ENCODE measurements around the gene APOC3.

Gene APOC3

DNA sequence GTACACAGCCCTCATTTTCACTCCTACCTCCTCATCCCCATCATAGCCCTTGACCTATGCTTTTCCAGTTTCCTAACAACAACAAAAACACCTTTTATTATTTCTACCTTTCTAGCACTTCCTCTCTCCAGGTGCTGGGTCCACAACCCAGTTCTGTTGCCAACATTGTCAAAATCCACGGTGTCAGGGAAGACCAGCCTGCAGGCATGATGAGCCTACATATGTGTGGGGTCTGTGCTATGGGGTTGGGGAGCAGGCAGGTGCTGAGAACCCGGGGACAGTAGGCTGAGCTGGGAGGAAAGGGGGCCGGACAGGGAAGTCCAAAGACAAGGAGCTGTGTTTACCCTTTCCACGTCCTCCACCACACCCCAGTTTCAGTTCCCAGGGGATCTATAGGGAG, 41.2 kb upstream of the APOC3 start:
- DNase-seq (ENCODE audit: extremely low read depth, low read depth), result no peak
- peak overlapping the region; percentile 85 for H3K4me3 ChIP-seq (replicated peaks; ENCODE audit: low read depth, low read length)
- TF ChIP-seq, protein P1, sequence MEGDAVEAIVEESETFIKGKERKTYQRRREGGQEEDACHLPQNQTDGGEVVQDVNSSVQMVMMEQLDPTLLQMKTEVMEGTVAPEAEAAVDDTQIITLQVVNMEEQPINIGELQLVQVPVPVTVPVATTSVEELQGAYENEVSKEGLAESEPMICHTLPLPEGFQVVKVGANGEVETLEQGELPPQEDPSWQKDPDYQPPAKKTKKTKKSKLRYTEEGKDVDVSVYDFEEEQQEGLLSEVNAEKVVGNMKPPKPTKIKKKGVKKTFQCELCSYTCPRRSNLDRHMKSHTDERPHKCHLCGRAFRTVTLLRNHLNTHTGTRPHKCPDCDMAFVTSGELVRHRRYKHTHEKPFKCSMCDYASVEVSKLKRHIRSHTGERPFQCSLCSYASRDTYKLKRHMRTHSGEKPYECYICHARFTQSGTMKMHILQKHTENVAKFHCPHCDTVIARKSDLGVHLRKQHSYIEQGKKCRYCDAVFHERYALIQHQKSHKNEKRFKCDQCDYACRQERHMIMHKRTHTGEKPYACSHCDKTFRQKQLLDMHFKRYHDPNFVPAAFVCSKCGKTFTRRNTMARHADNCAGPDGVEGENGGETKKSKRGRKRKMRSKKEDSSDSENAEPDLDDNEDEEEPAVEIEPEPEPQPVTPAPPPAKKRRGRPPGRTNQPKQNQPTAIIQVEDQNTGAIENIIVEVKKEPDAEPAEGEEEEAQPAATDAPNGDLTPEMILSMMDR (IDR thresholded peaks at IDR 0.05; ENCODE audit: low read depth, low read length, missing control alignments), result no peak

DNA sequence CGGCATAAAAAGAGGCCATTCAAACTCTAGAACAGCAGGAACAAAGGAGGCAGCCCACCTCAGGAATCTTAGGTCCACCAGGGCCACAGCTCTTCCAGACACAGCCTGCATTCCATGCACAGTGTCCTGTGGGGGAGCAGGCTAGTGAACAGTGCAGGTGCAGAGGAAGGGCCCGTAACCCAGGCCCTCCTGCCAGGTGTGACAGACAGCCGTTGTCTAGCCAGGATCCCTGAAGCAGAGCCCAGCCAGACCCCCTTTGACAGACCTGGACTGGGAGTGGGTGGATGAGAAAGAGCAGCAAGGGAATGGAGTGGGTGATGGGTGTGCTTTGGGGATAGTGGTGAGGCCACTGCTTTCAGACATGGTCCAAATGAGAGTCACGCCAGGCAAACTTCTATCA, 40.7 kb upstream of the APOC3 start:
- no peak for DNase-seq (ENCODE audit: extremely low read depth, low read depth)
- TF ChIP-seq, protein P1 (IDR thresholded peaks at IDR 0.05; ENCODE audit: low read depth, low read length, missing control alignments), result no peak
- no peak overlapping the region for H3K4me3 ChIP-seq (replicated peaks; ENCODE audit: low read depth, low read length)

DNA sequence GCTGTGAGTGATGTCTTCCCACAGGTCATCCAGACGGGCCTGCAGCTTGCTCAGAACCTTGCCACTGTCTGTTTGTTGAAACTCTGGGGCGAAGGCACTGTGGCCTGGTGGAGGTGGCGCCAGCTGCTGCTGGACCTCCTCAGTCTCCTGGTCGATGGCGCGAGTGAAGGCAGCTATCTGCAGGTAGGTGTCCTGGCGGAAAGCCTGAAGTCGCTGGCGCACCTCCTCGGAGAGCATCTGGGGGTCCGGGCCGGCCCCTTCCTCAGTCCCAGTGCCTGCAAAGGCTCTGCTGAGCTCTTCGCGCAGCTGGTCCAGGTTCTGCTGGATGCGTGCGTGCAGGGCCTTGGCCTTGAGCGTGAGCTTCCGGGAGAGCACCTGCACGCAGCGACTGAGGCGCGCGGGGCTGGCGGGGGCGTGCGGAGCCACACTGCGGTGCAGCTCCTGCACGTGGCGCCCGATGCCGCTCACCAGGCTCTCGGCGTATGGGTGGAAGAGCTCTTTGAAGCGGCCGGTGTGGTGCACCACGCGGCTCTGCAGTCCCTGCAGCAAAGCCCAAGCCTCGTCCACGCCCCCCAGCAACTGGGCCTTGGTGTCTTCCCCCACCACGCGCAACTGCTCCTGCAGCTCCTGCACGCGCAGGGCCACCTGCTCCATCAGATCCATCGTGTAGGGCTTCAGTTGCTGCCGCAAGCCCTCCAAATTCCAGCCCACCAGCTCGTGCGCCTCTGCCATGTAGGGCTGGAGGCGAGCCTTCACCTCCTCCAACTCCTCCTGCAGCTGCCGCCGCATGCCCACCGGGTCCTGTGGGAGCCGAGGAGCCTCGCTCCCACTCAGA, 39.3 kb upstream of the APOC3 start:
- H3K4me3 ChIP-seq (replicated peaks; ENCODE audit: low read depth, low read length), result no peak overlapping the region
- TF ChIP-seq, protein P1 (IDR thresholded peaks at IDR 0.05; ENCODE audit: low read depth, low read length, missing control alignments), result no peak
- DNase-seq (ENCODE audit: extremely low read depth, low read depth), result no peak

GRCh38 chr11:116791002-116791812, 38.5 kb upstream of the APOC3 start:
- TF ChIP-seq, protein P1 (IDR thresholded peaks at IDR 0.05; ENCODE audit: low read depth, low read length, missing control alignments), result peak; percentile 88
- DNase-seq (ENCODE audit: extremely low read depth, low read depth), result peak; percentile 19
- no peak overlapping the region for H3K4me3 ChIP-seq (replicated peaks; ENCODE audit: low read depth, low read length)

DNA sequence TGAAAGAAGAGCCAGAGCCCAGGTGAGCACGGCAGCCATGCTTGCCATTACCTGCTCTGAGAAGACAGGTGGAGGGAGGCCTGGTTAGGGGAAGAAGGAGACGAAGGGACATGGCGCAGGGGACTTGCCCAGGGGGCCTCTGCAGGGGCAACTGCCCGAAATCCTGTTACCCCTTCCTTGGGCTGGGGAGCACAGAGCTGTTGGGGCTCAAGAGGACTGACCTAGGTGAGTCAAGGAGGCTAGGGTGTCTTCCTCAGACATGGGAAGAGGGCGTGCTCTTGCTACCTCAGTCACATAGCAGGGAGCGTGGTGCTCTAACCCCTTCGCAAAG, 37.9 kb upstream of the APOC3 start, which contains the start of gene APOA5:
TSS of gene APOA5 (minus strand) at position 67 of the 331 bp plus-strand sequence. CDS start at position 48, 19 bp downstream.
- DNase-seq (ENCODE audit: extremely low read depth, low read depth), result no peak
- TF ChIP-seq, protein P1 (IDR thresholded peaks at IDR 0.05; ENCODE audit: low read depth, low read length, missing control alignments), result no peak
- no peak within 1 kb of the TSS for H3K4me3 ChIP-seq (replicated peaks; ENCODE audit: low read depth, low read length)

- no peak for DNase-seq (ENCODE audit: extremely low read depth, low read depth)
- TF ChIP-seq, protein P1 (IDR thresholded peaks at IDR 0.05; ENCODE audit: low read depth, low read length, missing control alignments), result no peak
- H3K4me3 ChIP-seq (replicated peaks; ENCODE audit: low read depth, low read length), result no peak overlapping the region
Observed at GRCh38 chr11:116792144-116792868, 37.4 kb upstream of the APOC3 start.
